Heart left ventricle (tissue), 13 donors: ENCODE data around the gene MAPK12.

ENCODE experiments used
- POLR2A ChIP-seq, 2 donors: fragments of 450-650 bp; IDR thresholded peaks; one replicate each; pipeline ENCODE4 v1.6.1; 2017; ENCODE audit warnings: antibody characterized with exemption in 2 of 2, mild to moderate bottlenecking in 2 of 2, moderate library complexity in 2 of 2
- TF ChIP-seq, protein P1 (sequence below), 12 donors: fragments of 200-600 bp; sonication (generic) in 4 of 12; IDR thresholded peaks; one replicate each; pipeline versions ENCODE4 v1.5.0 to v1.8.0; 2018 to 2022; ENCODE audit warnings: antibody characterized with exemption in 12 of 12, mild to moderate bottlenecking in 5 of 12
- donor health status: ischemic (EF 13 %, LVEDD 7.1; RV severe dilation, severe dysfunction).
- donor health status: DM: no; HTN: yes; CAD: no.
- donor health status: DM: no; HTN: no; CAD: no.
- donor health status: ischemic (EF 25% LVEDD 6.9; RV normal size, moderate dysfunction).
- donor health status: ischemic (EF 25% LVEDD 5.7; RV mildly dilated, moderate dysfunction).
- donor health status: ischemic (EF 35%, LVEDD 5.7; RV mildly dilated, moderate dysfunction).
- donor health status: nonischemic (EF 11% LVEDD 7.7; RV severe dilation, severe dysfunction).
- donor health status: DM: yes; HTN: yes; CAD: no.
- donor health status: PGD.
- donor health status: ischemic (EF 29% LVEDD 5.4; RV normal size, mild dysfunction).
- donor health status: nonischemic (EF 23%, LVEDD 6.1; RV moderate dilation, normal function).

GRCh38 chr22:50226875-50227165, 34.7 kb downstream of the MAPK12 start:
- no peak for TF ChIP-seq POLR2A (IDR thresholded peaks at IDR 0.05)
- TF ChIP-seq, protein P1, sequence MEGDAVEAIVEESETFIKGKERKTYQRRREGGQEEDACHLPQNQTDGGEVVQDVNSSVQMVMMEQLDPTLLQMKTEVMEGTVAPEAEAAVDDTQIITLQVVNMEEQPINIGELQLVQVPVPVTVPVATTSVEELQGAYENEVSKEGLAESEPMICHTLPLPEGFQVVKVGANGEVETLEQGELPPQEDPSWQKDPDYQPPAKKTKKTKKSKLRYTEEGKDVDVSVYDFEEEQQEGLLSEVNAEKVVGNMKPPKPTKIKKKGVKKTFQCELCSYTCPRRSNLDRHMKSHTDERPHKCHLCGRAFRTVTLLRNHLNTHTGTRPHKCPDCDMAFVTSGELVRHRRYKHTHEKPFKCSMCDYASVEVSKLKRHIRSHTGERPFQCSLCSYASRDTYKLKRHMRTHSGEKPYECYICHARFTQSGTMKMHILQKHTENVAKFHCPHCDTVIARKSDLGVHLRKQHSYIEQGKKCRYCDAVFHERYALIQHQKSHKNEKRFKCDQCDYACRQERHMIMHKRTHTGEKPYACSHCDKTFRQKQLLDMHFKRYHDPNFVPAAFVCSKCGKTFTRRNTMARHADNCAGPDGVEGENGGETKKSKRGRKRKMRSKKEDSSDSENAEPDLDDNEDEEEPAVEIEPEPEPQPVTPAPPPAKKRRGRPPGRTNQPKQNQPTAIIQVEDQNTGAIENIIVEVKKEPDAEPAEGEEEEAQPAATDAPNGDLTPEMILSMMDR (IDR thresholded peaks at IDR 0.05), result no peak
